ENCODE results near the gene NIT2.

NIT2 gene

DNA sequence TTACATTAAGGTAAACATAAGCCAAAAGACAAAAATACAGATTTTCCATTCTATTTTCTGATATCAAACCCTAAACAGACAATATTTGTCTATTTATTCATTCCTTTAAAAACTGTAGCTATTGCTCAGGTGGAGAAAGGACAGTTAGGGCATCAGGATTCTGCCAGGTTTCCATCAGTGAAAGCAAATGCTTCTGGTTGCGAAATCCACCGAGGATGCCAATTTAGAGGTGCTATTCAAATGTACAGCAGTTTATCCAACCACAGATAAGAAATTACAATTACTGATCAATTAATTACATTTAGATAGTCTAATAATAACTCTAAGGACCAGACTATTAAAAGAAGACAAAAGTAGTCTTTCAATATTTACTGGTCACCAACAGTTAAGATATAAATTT, 62.4 kb downstream of the NIT2 start:
- no peak for DNase-seq (ENCODE audit: low read depth)

DNA sequence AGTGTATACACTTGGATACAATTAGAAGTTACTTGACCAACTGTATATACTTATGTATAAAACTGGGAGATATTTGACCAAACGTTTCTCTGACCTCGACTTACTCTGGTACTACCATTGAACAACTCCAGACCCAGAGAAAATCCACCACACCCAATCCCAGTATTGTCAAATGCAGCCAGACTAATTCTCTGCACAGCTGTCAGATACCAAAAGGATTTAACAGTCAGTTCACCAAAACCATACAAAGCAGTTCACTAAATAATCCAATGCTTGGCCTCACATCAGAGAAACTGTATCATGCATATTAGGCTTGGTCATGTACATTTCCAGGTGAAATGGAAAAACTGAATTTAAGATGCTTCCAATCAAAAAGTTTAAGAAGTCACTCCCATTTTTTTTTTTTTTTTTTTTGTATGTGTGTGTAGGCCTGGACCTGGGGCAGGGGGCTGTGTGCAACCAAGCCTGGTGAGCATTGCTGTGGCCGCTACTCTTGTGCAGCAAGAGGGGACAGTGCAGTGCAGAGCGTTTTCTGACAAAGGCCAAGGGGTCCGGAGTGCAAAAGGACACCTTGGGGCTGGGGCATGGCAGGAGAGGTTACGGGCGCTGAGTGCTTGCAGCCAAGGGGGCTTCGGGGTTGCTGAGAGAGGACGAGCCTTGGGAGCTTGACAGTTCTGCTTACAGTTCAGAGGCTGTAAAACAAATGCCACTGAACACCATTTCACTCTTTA, 64.9 kb downstream of the NIT2 start:
- no peak for DNase-seq (ENCODE audit: low read depth)

DNA sequence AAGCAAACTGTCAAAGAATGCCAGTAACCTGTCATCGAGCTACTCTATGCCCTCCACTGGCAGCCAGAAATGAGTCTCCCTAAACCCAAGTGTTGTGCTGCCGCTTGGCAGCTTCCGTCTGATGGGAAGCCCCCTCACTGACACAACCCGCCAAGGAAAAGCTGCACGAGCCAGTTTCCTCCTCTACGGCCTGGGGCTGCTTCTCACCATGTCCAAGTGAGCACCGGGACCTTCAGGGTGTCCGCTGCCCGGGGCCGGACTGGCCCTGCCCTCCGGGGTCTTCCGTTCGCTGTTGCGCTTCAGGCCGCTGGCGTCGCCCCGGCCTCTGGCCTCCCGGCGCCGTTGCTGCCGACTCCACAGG, 65.8 kb downstream of the NIT2 start:
- DNase-seq (ENCODE audit: low read depth) = peak; percentile 28

DNA sequence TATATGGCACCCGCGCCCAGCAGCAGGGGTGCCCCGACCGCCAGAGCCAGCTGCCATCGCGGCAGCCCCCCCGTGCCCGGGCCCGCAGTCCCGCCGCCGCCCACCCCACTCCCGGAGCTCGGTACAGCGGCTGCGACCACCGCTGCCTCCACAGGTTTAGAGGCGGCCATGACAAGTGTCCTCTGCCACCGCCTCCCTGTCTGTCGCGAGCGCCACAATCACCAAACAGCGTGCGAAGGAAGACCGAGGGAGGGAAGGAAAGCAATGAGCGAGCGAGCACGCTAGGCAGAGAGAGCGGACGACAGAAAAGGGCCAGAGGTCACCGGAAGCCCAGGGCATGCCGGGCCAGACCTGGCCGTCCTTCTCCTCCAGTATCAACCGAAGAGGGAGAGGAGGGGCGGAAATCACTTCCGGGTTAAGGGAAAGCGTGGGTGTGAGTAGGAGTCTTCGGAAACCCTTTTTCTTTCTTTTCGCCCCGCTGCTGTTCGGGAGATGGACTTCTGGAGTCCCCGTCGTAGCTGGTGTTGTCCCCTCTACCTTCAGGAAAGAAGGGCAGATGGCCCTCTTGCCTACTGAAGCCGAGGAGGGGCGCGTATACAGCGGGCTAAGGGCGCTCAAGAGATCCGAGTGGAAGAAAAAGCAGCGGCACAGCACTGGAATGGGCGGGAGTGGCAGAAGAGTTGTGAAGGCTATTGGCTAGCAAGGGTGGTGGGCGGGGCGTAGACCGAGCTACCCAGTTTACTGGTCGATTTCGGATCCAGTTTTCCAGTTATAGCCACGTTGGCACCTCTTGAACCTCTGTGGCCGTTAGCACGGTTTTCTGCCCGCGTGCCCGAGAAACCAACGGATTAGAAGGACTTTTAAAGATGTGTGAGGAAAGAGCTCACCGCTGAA, 66.5 kb downstream of the NIT2 start, which contains the start of the genes LNP1 and TOMM70:
TSS of gene LNP1 (plus strand) at position 760 of the 894 bp plus-strand sequence. CDS start 28,191 bp downstream, outside the sequence.
TSS of gene TOMM70 (minus strand) at position 310 of the 894 bp plus-strand sequence. CDS start at position 170, 140 bp downstream.
- DNase-seq (ENCODE audit: low read depth) = peak; percentile 91

DNA sequence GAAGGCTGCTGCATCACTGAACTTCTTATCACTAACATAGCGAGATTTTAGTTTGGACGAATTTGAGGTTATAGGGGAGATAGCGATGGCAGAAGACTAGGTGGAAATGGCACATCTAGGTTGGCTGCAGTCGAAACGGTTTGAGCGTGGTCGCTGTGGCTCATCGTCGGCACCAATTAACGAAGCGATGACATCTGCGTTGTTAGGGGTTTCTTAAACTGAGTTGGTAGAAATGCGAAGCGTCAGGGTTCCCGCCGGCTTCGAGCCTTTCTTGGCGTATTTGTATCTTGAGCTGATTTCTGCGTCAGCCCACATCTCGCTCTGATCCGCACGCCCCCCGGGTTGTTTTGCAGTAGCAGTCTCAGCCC, 67.1 kb downstream of the NIT2 start:
- DNase-seq (ENCODE audit: low read depth) = no peak

DNA sequence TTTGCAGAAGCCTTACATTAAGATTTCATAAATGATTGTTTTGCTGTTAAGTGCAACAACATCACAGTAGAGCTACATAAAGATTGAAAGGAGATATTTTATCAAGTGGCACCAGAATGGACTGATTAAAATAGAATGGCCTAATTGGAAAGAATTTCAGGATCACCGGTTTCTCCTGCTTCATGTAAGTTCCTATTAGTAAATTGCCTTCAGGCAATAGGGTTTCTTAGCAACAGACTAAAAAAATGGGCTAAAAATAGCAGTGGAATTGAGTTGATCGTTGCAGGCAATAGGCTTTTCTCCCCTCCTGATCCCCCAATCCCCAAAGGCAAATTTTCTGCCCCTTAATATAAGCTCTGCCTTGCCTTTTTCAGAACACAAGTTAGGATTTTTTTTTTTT, 67.7 kb downstream of the NIT2 start:
- no peak for DNase-seq (ENCODE audit: low read depth)

DNA sequence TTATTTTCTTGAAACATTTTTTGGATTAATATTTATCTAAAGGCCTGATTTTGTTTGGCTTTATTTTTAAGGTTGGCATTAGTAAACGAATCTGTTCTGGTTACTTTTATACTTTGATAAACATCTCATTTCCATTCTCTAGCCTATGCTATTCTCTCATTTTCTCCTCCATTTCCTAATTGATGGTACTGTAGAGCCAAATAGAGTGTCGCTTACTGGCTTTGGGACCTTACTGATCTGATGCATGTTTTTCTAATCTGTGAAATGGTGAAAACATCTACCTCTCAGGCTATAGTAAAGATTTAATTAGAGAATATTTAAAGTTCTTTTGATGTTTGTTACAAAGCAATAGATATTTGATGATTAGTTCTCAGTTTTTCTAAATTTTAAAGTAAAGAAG, 68.3 kb downstream of the NIT2 start:
- no peak for DNase-seq (ENCODE audit: low read depth)

DNA sequence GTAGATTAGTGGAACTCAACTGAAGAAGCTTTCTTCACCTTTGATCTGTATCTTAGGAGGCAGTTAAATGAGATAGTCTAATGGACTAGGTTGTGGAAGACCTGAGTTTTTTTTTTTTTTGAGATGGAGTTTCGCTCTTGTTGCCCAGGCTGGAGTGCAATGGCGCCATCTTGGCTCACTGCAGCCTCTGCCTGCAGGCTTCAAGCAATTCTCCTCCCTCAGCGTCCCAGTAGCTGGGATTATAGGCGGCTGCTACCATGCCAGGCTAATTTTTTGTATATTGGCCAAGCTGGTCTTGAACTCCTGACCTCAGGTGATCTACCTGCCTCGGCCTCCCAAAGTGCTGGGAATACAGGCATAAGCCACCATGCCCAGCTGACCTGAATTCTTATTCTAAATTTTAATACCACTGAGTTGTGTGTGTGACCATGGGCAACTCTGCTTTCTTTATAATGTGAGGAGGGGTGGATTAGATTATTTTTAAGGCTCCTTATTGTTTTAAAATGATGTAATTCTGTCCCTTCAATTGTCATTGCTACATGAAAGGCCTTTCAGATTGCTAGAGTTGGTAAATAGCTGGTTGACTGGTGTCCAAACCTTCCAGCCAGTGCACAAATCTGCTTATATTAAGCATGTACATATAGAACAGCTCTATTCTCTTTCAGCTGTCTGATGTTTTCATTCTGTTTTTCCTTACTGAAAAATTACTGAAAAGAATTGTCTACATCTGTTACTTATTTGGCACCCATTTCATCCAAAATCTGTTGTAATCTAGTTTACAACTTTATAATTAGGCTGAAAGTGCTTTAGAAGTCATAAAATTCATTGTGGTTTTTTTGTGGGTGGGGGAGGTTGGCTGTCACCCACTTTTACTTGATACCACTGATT, 69.0 kb downstream of the NIT2 start:
- no peak for DNase-seq (ENCODE audit: low read depth)

DNA sequence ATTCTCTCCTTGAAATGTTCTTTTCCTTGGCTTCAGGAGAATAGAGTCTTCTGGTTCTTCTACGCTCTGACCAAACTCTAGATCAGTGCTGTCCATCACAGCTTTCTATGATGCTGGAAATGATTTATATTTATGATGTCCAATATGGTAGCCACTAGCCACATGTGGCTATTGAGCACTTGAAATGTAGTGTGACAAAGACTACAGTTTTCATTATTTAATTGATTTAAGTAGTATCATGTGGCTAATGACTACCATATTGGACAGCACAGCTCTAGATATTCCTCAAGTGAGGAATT, 69.6 kb downstream of the NIT2 start:
- no peak for DNase-seq (ENCODE audit: low read depth)

DNA sequence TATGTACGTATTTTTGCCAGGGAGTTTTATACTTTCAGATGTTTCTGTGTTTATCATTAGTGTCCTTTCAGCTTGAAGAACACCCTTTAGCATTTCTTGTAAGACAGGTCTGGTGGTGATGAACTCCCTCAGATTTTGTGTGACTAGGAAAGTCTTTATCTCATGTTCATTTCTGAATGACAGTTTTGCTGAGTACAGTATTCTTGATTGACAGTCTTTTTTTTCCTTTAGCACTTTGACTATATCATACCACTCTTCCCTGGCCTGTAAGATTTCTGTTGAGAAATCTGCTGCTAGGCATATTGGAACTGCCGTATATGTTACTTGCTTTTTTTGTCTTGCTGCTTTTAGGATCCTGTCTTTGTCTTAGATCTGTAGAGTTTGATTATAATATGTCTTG, 72.6 kb downstream of the NIT2 start:
- DNase-seq (ENCODE audit: low read depth) = no peak

DNA sequence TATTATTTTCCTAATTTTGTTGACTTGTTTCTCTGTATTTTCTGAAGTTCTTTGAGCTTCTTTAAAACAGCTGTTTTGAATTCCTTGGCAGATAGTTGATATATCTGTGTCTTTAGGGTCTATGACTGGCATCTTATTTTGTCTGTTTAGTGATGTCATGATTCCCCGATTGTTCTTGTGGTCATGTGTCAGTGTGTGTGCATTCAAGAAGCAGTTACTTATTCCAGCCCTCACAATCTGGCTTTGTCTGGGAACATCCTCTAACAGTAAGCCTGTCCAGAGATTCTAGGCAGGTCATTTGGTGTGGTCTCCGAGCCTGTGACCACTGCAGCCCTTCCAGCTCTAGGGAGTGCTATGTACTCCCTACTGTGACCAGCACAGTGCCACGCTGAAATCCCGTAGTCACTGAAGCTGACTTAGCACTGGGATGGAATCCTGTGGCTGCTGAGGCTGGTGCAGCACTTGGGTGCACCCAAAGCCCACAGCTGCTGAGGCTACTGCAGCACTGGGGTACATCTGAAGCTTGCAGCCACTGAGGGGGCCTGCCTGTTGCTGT, 73.5 kb downstream of the NIT2 start:
- no peak for DNase-seq (ENCODE audit: low read depth)

Data from activated T-cell treated with anti-CD3 and anti-CD28 coated beads for 24 hours (primary cell).